HG03139 (cell line): Measurements from ENCODE around the gene IGFBP5.

Source experiments
- ATAC-seq: cut with Tn5 transposase; IDR thresholded peaks from one replicate; pipeline ENCODE4 v1.9.1; 2021; ENCODE audit not compliant: unreplicated experiment

IGFBP5 gene

GRCh38 chr2:216648105-216648504, 47.2 kb downstream of the IGFBP5 start:
- ATAC-seq = no peak

- no peak for ATAC-seq
These were observed 49.2 kb downstream of the IGFBP5 start for GRCh38 chr2:216646116-216646515.

- no peak for ATAC-seq
These were observed 49.8 kb downstream of the IGFBP5 start for GRCh38 chr2:216645636-216645950.

GRCh38 chr2:216644842-216645635, 50.3 kb downstream of the IGFBP5 start:
- no peak for ATAC-seq

GRCh38 chr2:216643986-216644659, 51.2 kb downstream of the IGFBP5 start:
- ATAC-seq = no peak

- ATAC-seq = no peak
These were observed 57.9 kb downstream of the IGFBP5 start for GRCh38 chr2:216637472-216637871.

GRCh38 chr2:216636551-216637450, 58.5 kb downstream of the IGFBP5 start:
- no peak for ATAC-seq

- ATAC-seq = no peak
These were observed 59.4 kb downstream of the IGFBP5 start for GRCh38 chr2:216635701-216636550.

GRCh38 chr2:216635171-216635570, 60.2 kb downstream of the IGFBP5 start:
- no peak for ATAC-seq

GRCh38 chr2:216634370-216635148, 60.8 kb downstream of the IGFBP5 start:
- ATAC-seq = no peak

- ATAC-seq = no peak
These were observed 61.6 kb downstream of the IGFBP5 start for GRCh38 chr2:216633616-216634369.

GRCh38 chr2:216632952-216633615, 62.3 kb downstream of the IGFBP5 start, which contains the start of gene IGFBP2:
TSS of gene IGFBP2 (plus strand) at chr2:216633420. CDS start at chr2:216633524, 104 bp downstream.
- no peak for ATAC-seq

- no peak for ATAC-seq
These were observed 62.9 kb downstream of the IGFBP5 start for GRCh38 chr2:216632346-216632951.

GRCh38 chr2:216629784-216630183, 65.6 kb downstream of the IGFBP5 start:
- ATAC-seq = no peak

- ATAC-seq = no peak
These were observed 68.5 kb downstream of the IGFBP5 start for GRCh38 chr2:216626875-216627245.

GRCh38 chr2:216626168-216626874, 69.0 kb downstream of the IGFBP5 start:
- ATAC-seq = no peak

- ATAC-seq = no peak
These were observed 71.1 kb downstream of the IGFBP5 start for GRCh38 chr2:216624251-216624650.

- no peak for ATAC-seq
These were observed 72.8 kb downstream of the IGFBP5 start for GRCh38 chr2:216622526-216622925.
